ENCODE results near the gene GALE.

DNA sequence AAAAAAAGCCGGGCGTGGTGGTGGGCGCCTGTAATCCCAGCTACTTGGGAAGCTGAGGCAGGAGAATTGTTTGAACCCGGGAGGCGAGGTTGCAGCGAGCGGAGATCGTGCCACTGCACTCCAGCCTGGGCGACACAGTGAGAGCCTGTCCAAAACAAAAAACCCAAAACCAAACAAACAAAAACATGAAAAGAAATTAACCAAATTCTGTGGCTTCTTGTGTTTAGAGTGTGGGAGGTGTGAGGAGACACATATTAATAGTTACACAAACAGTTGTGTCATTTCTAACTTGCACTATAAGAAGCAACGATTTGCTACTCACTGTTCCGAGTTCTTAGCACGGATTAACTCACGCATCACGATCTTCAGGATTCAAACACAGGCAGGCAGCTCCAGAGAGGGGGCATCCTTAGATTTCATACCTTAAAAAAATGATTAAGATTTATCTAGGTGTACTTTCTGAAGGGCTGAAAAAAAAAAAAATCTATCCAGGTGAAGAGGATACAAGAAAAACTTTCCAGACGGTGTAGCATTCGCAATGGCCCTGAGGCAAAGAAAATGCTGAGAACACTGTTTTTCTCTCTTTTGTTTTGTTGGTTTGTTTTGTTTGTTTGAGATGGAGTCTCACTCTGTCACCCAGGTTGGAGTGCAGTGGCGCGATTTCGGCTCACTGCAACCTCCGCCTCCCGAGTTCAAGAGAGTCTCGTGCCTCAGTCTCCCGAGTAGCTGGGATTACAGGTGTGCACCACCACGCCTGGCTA is 25.4 kb upstream of the GALE start:
- TF ChIP-seq FOS (IDR thresholded peaks at IDR 0.05; ENCODE audit: low read depth, low read length), result no peak
- TF ChIP-seq, protein P1, sequence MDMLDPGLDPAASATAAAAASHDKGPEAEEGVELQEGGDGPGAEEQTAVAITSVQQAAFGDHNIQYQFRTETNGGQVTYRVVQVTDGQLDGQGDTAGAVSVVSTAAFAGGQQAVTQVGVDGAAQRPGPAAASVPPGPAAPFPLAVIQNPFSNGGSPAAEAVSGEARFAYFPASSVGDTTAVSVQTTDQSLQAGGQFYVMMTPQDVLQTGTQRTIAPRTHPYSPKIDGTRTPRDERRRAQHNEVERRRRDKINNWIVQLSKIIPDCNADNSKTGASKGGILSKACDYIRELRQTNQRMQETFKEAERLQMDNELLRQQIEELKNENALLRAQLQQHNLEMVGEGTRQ (IDR thresholded peaks at IDR 0.05; ENCODE audit: low read depth, low read length), result no peak
- TF ChIP-seq, protein P2, sequence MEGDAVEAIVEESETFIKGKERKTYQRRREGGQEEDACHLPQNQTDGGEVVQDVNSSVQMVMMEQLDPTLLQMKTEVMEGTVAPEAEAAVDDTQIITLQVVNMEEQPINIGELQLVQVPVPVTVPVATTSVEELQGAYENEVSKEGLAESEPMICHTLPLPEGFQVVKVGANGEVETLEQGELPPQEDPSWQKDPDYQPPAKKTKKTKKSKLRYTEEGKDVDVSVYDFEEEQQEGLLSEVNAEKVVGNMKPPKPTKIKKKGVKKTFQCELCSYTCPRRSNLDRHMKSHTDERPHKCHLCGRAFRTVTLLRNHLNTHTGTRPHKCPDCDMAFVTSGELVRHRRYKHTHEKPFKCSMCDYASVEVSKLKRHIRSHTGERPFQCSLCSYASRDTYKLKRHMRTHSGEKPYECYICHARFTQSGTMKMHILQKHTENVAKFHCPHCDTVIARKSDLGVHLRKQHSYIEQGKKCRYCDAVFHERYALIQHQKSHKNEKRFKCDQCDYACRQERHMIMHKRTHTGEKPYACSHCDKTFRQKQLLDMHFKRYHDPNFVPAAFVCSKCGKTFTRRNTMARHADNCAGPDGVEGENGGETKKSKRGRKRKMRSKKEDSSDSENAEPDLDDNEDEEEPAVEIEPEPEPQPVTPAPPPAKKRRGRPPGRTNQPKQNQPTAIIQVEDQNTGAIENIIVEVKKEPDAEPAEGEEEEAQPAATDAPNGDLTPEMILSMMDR (conservative IDR thresholded peaks at IDR 0.05; ENCODE audit: low read depth, low read length), result no peak

All from IMR-90 (cell line).